HG02943 (cell line): ENCODE data around the gene EIF4A3.
A peak's percentile ranks its signal among the peaks of the same experiment; 100 is the strongest.
"Not testable (repeated sequence)": the region's sequence is repeated elsewhere in the genome, so short reads cannot be mapped to it uniquely, and the experiment has no call there.

Source experiments
- ATAC-seq: cut with Tn5 transposase; IDR thresholded peaks from one replicate; pipeline ENCODE4 v1.9.1; 2021; ENCODE audit warnings: mild to moderate bottlenecking, low read depth, moderate library complexity; ENCODE audit not compliant: unreplicated experiment

Gene EIF4A3

DNA sequence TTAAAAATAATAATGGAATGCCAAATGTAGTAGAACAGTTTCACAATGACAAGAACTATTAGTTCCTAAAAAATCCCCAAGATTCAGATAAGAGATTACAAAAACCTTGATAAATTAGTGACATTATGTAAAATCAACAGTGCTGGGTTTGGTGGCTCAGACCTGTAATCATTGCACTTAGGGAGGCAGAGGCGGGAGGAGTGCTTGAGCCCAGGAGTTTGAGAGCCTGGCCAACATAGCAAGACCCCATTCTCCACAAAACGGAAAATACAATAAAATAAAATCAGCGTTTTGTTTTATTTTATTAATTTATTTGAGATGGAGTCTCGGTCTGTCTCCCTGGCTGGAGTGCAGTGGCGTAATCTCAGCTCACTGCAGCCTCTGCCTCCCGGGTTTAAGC lies 27.0 kb upstream of the EIF4A3 start:
- ATAC-seq = no peak

DNA sequence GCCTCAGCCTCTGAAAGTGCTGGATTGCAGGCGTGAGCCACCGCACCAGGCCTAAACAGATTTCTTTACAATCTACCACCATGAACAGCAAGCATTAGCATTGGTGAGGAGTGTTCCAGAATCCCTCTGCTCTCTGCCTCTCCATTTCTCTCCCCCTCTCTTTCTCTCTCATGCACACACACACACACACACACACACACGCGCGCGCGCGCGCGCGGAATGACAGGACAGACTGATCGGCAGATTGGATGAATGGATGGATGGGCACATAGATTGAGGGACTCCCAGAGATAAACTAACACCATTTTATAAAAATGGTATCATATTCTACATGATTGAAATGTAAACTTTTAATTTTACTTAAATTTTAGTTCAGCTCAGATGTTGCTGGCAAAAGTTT lies 26.2 kb upstream of the EIF4A3 start:
- no peak for ATAC-seq

DNA sequence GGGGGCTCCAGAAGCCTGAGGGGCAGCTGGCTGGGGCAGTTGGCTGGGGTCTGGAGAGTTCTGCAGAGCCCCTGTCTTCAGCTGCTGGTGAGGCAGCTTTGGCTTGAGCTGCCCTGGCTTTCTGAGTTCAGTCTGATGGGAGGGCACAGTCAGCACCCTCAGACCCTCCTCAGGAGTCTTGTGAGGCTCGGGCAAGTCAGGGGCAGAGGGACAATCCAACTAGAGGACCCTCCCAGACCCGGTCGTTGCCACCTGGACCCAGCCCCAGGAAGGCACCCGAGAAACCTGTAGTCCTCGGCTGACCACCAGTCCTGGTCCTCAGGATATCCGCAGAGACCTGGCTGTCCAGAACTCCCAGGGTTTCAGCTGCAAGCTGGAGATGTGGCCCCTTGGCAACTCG lies 24.8 kb upstream of the EIF4A3 start:
- ATAC-seq = no peak

DNA sequence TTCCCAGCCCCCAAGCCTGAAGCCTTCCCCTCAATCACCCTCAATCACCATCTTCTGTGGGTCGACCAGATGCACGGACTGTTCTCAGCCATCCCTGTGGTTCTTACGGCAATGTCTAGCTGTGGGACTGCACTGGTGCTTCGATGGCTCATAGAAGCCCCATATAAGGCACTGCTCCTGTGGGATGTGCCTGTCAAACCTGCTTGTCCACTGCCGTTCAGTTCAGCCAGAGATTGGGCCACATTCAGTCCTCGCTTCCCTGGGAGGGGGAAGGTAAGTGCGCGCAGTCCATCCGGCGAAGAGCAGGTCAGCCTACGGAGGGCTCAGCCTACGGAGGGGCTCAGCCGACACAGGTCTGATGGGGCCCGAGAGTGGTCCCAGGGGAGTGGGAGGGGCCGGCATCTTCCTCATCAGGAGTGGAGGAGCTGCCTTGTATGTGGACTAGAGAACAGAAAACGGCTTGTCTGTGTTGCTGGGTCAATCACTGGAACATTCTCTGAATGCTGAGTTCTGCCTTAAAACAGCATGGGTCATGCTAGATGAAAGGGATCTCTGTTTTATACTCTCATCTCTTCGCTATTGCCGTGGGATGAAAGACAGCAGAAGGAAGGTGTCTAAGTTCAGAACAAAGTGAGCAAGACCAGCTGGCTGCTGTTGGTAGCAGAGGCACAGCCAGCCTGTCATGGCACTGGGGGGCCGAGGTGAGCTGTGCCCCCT lies 23.0 kb upstream of the EIF4A3 start, which contains the start of gene CARD14:
CARD14 (plus strand) TSS at position 247 of the 717 bp plus-strand sequence. CDS start 11,409 bp downstream, outside the sequence.
- ATAC-seq = no peak

DNA sequence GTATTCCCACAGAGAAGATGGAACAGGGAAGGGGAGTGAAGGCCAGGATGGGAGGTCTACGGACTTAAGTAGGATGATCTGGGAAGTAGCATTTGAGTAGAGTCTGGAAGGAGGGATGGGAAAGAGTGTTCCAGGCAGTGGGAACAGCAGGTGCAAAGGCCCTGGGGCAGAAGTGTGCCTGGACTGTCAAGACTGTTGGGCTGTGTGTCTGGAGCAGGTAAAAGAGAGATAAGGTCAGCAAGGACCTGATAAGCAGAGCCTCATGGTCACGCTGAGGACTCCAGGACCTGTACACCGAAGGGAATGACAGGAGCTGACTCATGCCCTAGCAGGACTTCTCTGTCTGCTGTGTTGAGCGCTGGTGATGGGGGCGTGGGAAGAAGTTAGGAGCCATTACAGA lies 22.2 kb upstream of the EIF4A3 start:
- no peak for ATAC-seq

DNA sequence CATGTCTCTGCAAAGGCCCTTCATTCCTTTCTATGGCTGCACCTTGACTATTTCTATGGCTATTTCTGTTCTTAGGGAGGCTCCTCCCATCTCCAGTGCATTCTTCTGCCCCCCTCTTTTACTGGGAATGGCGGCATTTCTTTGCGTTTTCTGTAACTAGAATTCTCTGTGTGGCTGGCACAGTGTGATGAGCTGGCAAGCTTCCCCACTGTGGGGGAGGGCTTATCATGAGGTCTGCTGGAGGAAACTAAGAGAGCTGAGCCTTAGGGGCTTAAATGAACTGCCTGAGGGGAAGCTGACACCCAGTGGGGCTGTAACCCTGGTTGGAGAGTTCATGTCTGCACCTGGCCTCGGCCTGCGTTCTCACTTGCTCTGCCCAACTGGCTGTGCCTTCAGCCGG lies 21.4 kb upstream of the EIF4A3 start:
- no peak for ATAC-seq

DNA sequence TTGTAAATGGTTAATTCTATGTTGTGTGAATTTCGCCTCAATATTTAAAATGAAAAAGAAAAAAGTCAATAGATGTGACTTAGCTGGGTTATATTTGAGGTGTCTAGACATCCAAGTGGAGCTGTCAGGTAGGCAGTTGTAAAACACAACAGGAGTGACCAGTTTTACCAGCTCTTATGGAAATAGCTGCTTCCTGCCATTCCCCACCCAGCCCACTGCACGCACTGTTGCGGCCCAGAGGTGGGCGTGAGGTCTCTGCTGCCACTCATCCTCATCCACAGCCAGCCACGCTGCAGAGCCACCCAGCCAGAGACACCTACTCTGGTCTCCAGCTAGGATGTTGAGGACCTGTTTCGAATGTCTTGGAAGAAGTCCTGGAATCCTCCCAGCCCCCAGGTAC lies 19.5 kb upstream of the EIF4A3 start:
- no peak for ATAC-seq

DNA sequence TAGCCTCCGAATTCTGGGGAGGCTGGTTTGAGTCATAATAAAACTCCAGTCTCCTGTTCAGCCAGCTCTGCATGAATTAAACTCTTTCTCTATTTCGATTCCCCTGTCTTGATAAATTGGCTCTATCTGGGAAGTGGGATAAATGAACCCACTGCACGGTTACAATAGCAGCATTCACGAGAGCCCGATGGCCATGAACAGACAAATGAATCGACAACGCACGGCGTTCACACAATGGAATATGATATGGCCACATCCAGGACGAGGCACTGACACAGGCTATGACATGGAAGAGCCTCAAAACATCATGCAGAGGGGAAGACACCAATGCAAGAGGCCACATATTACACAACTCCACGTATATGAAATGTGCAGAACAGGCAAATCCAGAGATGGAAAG lies 17.3 kb upstream of the EIF4A3 start:
- no peak for ATAC-seq

DNA sequence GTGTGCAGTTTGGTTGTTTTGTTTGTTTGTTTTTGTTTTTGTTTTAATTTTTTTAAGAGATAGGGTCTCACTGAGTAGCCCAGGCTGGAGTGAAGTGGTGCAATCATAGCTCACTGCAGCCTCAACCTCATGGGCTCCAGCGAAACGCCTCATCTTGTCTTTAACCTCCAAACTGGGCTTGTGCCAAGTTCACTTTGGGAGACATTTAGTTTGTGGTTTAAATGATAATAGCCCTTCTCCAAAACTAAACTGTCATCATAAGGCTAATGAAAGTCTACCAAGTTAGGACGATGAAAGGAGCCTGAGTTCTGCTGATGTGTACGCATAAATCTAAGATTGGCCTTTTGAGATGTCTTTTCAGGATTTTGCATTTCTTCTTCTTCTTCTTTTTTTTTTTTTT lies 16.4 kb upstream of the EIF4A3 start:
- no peak for ATAC-seq

DNA sequence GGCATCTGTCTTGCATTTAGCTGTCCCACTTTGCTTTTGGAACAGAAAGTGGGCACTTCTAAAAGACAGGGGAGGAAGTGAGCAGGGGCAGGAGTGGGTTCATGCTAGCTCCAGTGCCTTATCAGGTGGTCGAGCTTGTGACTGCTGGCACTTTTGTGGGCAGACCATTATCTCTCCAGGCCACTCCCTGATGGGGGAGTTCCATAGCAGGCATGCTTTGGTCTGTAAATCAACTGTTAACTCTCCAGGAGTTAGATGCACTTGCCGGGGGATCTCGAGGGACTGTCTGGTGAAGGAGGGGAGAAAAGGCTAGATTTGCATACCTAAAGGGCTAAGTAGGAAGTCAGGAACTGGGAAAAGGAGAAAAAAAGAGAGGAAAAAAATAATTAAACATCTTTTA lies 13.6 kb upstream of the EIF4A3 start:
- ATAC-seq = no peak

DNA sequence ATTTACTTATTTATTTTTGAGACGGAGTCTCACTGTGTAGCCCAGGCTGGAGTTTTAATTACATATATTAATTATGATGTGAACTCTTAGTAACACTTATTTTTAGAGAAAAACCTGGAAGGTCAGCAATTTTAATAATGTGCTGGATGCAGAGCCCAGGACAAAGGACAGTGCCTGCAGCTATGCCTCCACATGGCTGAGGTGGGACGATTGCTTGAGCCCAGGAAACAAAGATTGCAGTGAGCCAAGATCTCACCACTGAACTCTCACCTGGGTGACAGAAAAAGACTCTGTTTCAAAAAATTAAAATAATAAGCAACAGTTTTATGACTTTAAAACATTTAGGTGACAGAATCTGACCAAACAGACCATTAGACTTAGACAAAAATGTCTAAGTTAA lies 11.9 kb upstream of the EIF4A3 start:
- ATAC-seq = no peak

DNA sequence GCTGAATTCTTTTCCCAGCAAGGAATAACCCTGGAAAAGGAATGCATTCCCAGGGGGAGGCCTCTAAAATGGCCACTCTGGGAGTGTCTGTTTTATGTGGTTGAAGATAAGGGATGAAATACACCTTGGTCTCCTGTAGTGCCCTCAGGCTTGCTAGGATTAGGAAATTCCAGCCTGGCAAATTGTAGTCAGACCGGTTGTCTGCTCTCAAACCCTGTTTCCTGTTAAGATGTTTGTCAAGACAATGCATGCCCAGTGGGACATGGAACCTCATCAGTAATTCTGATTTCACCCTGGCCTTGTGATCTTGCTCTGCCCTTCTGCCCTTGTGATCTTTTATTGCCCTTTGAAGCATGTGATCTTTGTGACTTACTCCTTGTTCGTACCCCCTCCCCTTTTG lies 8.7 kb upstream of the EIF4A3 start:
- ATAC-seq = not testable (repeated sequence)

DNA sequence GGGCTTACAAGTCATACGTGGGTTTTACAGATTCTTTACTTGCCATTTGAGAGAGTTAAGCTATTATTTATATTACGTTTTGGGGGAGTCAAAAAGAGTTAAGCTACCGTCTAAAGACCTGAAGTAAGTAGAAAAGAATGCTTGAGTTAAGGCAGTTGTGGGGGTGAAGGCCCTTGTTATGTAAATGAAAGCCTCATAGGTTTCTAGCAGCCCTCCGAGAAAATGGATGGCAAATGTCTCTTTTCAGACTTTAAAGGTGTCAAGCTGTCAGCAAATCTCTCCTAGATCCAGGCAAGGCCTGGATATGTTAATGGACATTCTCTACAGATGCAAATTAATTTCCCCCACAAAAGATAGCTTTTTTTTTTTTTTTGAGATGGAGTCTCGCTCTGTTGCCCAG lies 7.2 kb upstream of the EIF4A3 start:
- no peak for ATAC-seq

DNA sequence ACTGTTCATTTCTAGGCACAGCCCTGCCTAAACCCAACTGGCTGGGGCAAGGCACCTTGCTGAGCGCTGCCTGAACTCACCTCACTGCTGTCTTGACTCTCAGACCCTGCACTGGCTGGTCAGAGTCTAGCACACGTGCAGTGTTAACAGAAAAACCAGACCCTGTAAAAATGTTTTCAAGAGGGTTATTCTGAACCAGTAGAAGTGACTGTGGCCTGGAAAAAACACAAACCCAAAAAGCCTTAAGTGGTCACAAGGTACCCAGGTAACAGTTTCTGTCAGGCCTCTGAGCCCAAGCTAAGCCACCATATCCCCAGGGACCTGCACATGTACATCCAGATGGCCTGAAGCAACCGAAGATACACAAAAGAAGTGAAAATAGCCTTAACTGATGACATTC lies 6.1 kb upstream of the EIF4A3 start:
- ATAC-seq = no peak

DNA sequence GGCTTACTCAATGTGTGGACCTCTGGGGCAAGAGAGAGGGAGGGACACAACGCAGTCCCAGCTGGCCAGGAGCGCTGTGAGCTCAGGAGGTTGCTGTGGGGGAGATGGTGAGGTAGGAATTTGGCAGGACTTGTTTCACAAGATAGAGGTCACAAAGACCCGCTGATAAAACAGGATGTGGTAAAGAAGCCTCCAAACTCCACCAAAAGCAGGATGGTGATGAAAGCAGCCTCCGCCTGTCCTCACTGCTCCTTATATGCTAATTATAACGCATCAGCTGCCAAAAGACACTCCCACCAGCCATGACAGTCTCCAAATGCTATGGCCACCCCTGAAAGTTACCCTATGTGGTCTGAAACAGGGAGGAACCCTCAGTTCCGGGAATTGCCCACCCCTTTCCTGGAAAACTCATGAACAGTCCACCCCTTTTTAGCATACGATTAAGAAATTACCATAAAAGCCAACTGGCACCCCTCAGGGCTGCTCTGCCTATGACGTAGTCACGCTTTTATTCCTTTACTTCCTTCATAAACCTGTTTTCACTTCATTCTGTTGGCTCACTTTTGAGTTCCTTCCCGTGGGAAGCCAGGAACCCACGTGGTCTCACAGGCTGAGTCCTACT lies 5.3 kb upstream of the EIF4A3 start:
- ATAC-seq = no peak

DNA sequence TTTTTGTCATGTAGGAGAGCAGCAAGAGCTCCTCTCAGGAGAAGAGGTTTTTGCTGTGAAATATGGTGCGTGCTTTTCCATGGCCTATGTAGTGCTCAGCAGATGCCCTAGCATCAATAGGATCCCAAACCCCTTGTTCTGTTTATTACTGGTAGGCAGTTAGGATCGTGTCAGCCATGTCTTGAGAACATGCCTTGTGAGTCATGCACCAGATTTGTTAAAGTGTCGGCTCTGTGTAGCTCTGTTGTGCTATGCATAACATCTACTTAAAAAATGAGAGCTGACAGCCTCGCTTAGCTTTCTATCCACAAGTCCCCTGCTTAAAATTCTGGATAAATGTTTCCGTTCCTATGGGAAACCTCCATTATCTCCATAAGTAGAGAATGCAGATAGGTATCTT lies 4.4 kb upstream of the EIF4A3 start:
- ATAC-seq = no peak

DNA sequence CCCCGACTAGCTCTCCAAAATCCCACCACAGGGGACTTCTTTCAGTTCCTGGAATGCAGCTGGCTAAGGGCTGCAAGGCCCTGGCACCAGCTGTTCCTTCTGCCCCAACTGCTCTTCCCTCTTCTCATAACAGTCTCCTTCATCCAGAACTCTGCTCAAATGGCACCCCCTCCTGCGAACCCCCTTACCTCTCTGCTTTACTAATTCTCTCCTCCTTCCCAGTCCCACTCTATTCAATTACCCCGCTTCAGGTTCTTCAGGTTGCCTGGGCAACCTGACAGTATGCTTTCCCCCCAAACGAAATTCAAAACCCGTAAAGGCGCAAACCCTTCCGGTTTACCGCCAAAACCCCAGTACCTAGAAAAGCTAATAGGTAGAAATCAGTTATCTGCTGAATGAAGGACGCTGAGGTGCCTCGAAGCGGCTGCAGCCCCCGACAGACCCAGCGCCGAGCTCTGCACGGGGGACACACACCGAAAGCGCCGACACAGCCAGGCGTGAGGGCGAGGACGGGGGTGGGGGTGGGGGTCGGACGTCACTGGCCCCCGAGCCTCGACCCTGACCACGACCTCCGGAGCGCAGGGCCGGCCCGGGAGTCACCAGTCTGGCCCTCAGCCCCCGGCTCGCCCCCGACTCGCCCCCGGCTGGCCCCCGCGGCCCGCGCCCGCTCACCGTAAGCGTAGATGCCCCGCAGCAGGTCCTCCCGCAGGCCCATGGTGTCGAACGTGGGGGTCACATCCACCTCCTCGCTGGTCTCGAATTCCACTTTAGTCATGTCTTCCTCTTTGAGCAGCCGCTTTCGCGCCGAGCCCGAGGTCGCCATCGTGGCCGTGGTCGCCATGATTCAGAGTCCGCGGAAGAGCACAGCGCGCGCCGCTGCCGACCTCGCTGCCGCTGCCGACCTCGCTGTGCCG lies 550 bp downstream of the EIF4A3 start:
- peak; percentile 33 for ATAC-seq

DNA sequence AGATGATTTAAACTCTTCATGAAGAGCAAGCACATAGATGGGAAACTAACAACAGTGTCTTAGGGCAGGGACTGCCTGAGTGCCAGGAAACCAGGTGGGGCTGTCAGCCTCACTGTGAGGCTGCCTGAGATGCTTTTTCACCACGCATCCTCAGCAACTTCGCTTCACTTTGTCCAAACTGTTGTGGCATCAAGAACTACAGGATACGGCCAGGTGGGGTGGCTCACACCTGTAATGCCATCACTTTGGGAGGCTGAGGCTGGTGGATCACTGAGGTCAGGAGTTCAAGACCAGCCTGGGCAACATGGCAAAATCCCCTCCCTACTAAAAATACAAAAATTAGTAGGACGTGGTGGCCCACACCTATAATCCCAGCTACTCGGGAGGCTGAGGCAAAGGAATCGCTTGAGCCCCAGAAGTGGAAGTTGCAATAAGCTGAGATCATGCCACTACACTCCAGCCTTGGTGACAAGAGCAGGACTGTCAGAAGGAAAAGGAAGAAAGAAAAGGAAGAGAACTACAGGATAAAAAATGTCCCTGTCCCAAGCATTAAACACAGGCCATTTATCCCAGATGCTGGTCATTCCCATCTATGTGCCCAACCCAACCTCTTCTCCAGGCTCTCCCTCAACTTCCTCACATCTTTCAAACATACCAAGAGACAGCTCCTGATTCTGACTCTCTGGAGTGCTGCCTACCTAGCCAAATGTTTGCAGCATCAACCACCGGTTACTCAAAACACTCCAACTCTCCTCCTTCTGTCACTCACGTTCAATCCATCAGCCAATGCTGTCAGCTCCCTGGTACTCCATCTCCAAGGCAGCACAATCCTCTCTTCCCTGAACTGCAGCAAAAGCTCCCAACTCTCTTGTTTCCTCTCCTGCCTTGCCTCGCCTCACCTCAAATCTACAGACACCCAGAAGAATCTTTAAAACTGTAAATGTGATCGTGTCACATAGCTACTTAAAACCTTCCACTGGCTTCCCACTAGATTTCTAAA lies 1.6 kb downstream of the EIF4A3 start:
- ATAC-seq = no peak

DNA sequence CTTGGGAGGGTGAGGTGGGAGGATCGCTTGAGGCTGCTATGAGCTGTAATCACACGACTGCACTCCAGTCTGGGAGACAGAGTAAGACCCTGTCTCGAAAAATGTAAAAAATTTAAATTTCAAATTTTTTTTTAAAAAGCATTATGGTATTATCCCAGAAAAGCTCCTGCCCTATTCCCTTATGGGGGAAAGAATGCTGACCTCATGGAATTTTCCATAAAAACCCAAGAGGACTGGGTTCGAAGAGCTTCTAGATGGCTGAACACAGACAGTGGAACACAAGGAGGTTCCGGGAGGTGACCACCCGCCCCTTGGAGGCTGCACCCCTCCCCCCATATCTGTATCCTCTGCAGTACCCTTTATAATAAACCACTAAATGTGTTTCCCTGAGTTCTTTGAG lies 4.0 kb downstream of the EIF4A3 start:
- no peak for ATAC-seq

DNA sequence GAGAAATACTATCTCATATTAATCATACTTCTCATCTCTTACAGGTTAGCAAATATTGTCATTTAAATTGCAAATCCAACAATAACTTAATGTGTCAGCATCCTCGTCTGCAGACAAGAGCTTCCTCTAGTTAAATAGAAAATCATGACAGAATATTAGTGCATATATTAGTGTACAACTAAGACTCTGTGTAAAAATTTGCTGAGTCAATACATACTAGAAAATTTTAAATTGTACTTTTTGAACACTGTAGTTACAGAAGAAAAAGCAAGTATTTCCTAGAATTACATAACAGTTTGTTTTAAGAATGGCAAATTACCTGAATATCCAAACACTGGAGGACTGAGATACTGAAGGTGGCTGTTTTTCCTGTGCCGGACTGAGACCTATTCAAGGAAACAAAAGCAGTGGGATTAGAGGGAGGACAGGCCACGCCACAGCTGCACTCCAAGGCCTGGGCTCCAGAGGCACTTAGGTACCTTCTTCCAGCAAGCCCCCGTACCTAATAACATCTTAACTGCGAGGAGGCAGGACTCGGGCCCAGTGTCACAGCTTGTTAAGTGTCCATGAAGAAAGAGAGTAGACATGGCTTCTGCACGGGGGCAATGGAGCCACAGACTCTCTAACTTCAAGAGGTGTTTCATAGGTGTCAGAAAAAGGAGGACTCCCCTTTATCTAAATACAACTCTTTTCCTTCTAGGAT lies 5.3 kb downstream of the EIF4A3 start:
- ATAC-seq = no peak
